OCI-LY7 (cell line): Measurements from ENCODE around the gene ERMP1.

Source experiments
- EZH2phosphoT487 ChIP-seq: fragments of 200-600 bp; sonication (generic); IDR thresholded peaks from 2 replicates; pipeline ENCODE4 v1.6.1; 2018; ENCODE audit warnings: low read depth, borderline replicate concordance, mild to moderate bottlenecking, mixed run types, antibody characterized with exemption, low read length, moderate library complexity, mixed read lengths
- TF ChIP-seq, protein P1 (sequence below): fragments of 200-600 bp; sonication (generic); conservative IDR thresholded peaks from 2 replicates; pipeline ENCODE4 v1.5.1; 2014; ENCODE audit warnings: mild to moderate bottlenecking, antibody characterized with exemption, low read length, moderate library complexity, mixed read lengths

GRCh38 chr9:5743109-5743508 lies 89.8 kb downstream of the ERMP1 start:
- TF ChIP-seq, protein P1, sequence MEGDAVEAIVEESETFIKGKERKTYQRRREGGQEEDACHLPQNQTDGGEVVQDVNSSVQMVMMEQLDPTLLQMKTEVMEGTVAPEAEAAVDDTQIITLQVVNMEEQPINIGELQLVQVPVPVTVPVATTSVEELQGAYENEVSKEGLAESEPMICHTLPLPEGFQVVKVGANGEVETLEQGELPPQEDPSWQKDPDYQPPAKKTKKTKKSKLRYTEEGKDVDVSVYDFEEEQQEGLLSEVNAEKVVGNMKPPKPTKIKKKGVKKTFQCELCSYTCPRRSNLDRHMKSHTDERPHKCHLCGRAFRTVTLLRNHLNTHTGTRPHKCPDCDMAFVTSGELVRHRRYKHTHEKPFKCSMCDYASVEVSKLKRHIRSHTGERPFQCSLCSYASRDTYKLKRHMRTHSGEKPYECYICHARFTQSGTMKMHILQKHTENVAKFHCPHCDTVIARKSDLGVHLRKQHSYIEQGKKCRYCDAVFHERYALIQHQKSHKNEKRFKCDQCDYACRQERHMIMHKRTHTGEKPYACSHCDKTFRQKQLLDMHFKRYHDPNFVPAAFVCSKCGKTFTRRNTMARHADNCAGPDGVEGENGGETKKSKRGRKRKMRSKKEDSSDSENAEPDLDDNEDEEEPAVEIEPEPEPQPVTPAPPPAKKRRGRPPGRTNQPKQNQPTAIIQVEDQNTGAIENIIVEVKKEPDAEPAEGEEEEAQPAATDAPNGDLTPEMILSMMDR, result no peak
- no peak for TF ChIP-seq EZH2phosphoT487
